HG02623 (cell line): ENCODE measurements around the gene VSTM2L.

Experiments
- ATAC-seq: cut with Tn5 transposase; IDR thresholded peaks from one replicate; pipeline ENCODE4 v1.9.1; 2021; ENCODE audit warnings: moderate library complexity; ENCODE audit not compliant: unreplicated experiment

Gene VSTM2L

GRCh38 chr20:37917461-37917860, 14.5 kb downstream of the VSTM2L start:
- ATAC-seq = no peak

GRCh38 chr20:37918035-37918434, 15.1 kb downstream of the VSTM2L start:
- no peak for ATAC-seq

- no peak for ATAC-seq
These were observed 16.6 kb downstream of the VSTM2L start for GRCh38 chr20:37919389-37920040.

GRCh38 chr20:37920270-37920669, 17.3 kb downstream of the VSTM2L start:
- ATAC-seq = no peak

GRCh38 chr20:37920679-37921322, 17.9 kb downstream of the VSTM2L start:
- ATAC-seq = no peak

GRCh38 chr20:37921341-37921929, 18.5 kb downstream of the VSTM2L start:
- ATAC-seq = peak; percentile 64

GRCh38 chr20:37922016-37922415, 19.1 kb downstream of the VSTM2L start:
- peak; percentile 54 for ATAC-seq

- no peak for ATAC-seq
These were observed 22.6 kb downstream of the VSTM2L start for GRCh38 chr20:37925265-37926165.

GRCh38 chr20:37926612-37927011, 23.7 kb downstream of the VSTM2L start:
- no peak for ATAC-seq

- ATAC-seq = no peak
These were observed 24.6 kb downstream of the VSTM2L start for GRCh38 chr20:37927410-37928095.

- ATAC-seq = no peak
These were observed 26.2 kb downstream of the VSTM2L start for GRCh38 chr20:37928996-37929682.

- ATAC-seq = no peak
These were observed 26.7 kb downstream of the VSTM2L start for GRCh38 chr20:37929683-37930014.

GRCh38 chr20:37931153-37931922, 28.4 kb downstream of the VSTM2L start:
- ATAC-seq = no peak

- ATAC-seq = no peak
These were observed 29.1 kb downstream of the VSTM2L start for GRCh38 chr20:37932074-37932473.

- ATAC-seq = no peak
These were observed 30.0 kb downstream of the VSTM2L start for GRCh38 chr20:37932919-37933318.

- no peak for ATAC-seq
These were observed 31.1 kb downstream of the VSTM2L start for GRCh38 chr20:37933786-37934633.

GRCh38 chr20:37934634-37935375, 31.9 kb downstream of the VSTM2L start:
- no peak for ATAC-seq

- ATAC-seq = no peak
These were observed 32.5 kb downstream of the VSTM2L start for GRCh38 chr20:37935435-37935834.
